PC-3 (cell line): ENCODE measurements around the gene COL27A1. TPM values are rescaled to one million over a fixed set of nuclear protein-coding genes. Genes with fewer than 3 reads are reported as not detected.
"Not testable (repeated sequence)": the region's sequence is repeated elsewhere in the genome, so short reads cannot be mapped to it uniquely, and the experiment has no call there.

Experiments
- ATAC-seq: fragments of 200-7000 bp; cut with Tn5 transposase; 2 replicates; pipeline ENCODE4 v1.9.1; 2020; ENCODE audit warnings: mild to moderate bottlenecking, moderate library complexity
- BruUV-seq: library from RNA; stranded (reverse); fragments of 400-500 nt; replicated peaks from 2 replicates; lab custom pipeline; 2021; lab: Mats Ljungman, UMichigan
- CTCF ChIA-PET: fragments of 300-600 bp; sonication (Branson Sonifier 250); formaldehyde crosslinking; loops from one replicate; lab custom pipeline; 2022; ENCODE audit warnings: antibody characterized with exemption; lab: Charles Lee
- POLR2A ChIA-PET: fragments of 300-600 bp; sonication (Branson Sonifier 250); formaldehyde crosslinking; loops from one replicate; lab custom pipeline; 2022; ENCODE audit warnings: antibody characterized with exemption; ENCODE audit not compliant: unreplicated experiment; lab: Charles Lee
- DNase-seq: peaks from one replicate; pipeline ENCODE4 v3.0.0-alpha.2; 2015
- H2AFZ ChIP-seq: fragments of 300-600 bp; sonication (generic); 2 replicates; pipeline ENCODE4 v1.6.0; 2016; ENCODE audit warnings: antibody characterized with exemption, low read length
- H3F3A ChIP-seq: fragments of 300-600 bp; sonication (generic); one replicate; pipeline ENCODE4 v1.6.0; 2017; ENCODE audit warnings: antibody characterized with exemption, low read length, control low read depth, mild to moderate bottlenecking; ENCODE audit not compliant: unreplicated experiment
- H3K27ac ChIP-seq: fragments of 300-600 bp; sonication (generic); 2 replicates; pipeline ENCODE4 v1.5.1; 2016; ENCODE audit warnings: mild to moderate bottlenecking, low read length
- H3K27me3 ChIP-seq: fragments of 300-600 bp; sonication (generic); 2 replicates; pipeline ENCODE4 v1.6.1; 2016; ENCODE audit warnings: low read length, mixed read lengths
- H3K36me3 ChIP-seq: fragments of 300-600 bp; sonication (generic); 2 replicates; pipeline ENCODE4 v1.6.1; 2016; ENCODE audit warnings: low read depth, mixed run types, low read length, mixed read lengths
- H3K4me1 ChIP-seq: fragments of 300-600 bp; sonication (generic); 2 replicates; pipeline ENCODE4 v1.5.1; 2016; ENCODE audit warnings: low read length; ENCODE audit not compliant: insufficient read depth
- H3K4me2 ChIP-seq: fragments of 300-600 bp; sonication (generic); 2 replicates; pipeline ENCODE4 v1.6.0; 2016; ENCODE audit warnings: low read length
- H3K4me3 ChIP-seq: fragments of 300-600 bp; sonication (generic); 2 replicates; pipeline ENCODE4 v1.5.1; 2016; ENCODE audit warnings: mild to moderate bottlenecking, low read length, mixed read lengths
- H3K79me2 ChIP-seq: fragments of 300-600 bp; sonication (generic); 2 replicates; pipeline ENCODE4 v1.6.1; 2017; ENCODE audit warnings: low read length, mixed read lengths
- H3K9ac ChIP-seq: fragments of 300-600 bp; sonication (generic); 2 replicates; pipeline ENCODE4 v1.6.0; 2016; ENCODE audit warnings: mild to moderate bottlenecking, low read length
- H3K9me2 ChIP-seq: fragments of 300-600 bp; sonication (generic); replicated peaks from 2 replicates; pipeline ENCODE4 v1.6.1; 2016; ENCODE audit warnings: mixed run types, low read length, mixed read lengths
- H3K9me3 ChIP-seq: fragments of 300-600 bp; sonication (generic); 2 replicates; pipeline ENCODE4 v1.6.1; 2016; ENCODE audit warnings: low read length, mixed read lengths
- H4K20me1 ChIP-seq: fragments of 300-600 bp; sonication (generic); 2 replicates; pipeline ENCODE4 v1.6.1; 2016; ENCODE audit warnings: low read length, mixed read lengths
- CTCF ChIP-seq: fragments of 300-600 bp; sonication (generic); conservative IDR thresholded peaks from 2 replicates; pipeline ENCODE4 v1.5.1; 2017; ENCODE audit warnings: antibody characterized with exemption, low read depth, mild to moderate bottlenecking, low read length
- EZH2 ChIP-seq: fragments of 300-600 bp; sonication (generic); IDR thresholded peaks from one replicate; pipeline ENCODE4 v1.6.1; 2017; ENCODE audit warnings: antibody characterized with exemption, mild to moderate bottlenecking, low read length; ENCODE audit not compliant: unreplicated experiment
- EZH2phosphoT487 ChIP-seq: fragments of 300-600 bp; sonication (generic); IDR thresholded peaks from 2 replicates; pipeline ENCODE4 v1.6.1; 2018; ENCODE audit warnings: mild to moderate bottlenecking, antibody characterized with exemption, low read length, borderline replicate concordance
- intact Hi-C: fragments of 100-400 bp; cut with micrococcal nuclease; formaldehyde crosslinking; loops from 2 replicates; pipeline ENCODE4 v1.9.0; 2023
- total RNA-seq: library from RNA; depleted of rRNA; stranded (reverse); fragments of >200 nt; gene quantifications from 2 replicates; pipeline ENCODE4 v1.2.3, GENCODE V29; 2014

Gene COL27A1
- total RNA-seq, 1 experiment from 2014 or later = 4.3 TPM

- Histone ChIP-seq H3K4me2 (no peak overlapping the region), H3K4me1 (no peaks in the 10 kb centered on the region), H3F3A (no peaks in the 10 kb centered on the region), H3K36me3 (no peaks in the 10 kb centered on the region), H2AFZ (no peak overlapping the region), H3K9me3 (no peaks in the 10 kb centered on the region), H3K4me3 (no peak overlapping the region), H3K27ac (no peak overlapping the region), H3K79me2 (no peaks in the 10 kb centered on the region), H3K27me3 (no peaks in the 10 kb centered on the region), H3K9me2 (no peaks in the 10 kb centered on the region), H4K20me1 (no peaks in the 10 kb centered on the region), H3K9ac (no peak overlapping the region)
- no TSS peak for BruUV-seq
- no peak for TF ChIP-seq CTCF
- no peak for TF ChIP-seq EZH2
- TF ChIP-seq EZH2phosphoT487 = no peak
- intact Hi-C loops = no loop called here
- ChIA-PET POLR2A (interaction anchor here (0.5 kb wide), 1 partner anchor 1995 kb away, joined by 3 read pairs; no protein-coding TSS in a partner anchor), CTCF (no interaction called here)
- ATAC-seq = no peak
- no peak for DNase-seq
Measured at GRCh38 chr9:114324492-114324891, 169.2 kb downstream of the COL27A1 start.

- H3F3A ChIP-seq, intact Hi-C loops, DNase-seq, H3K4me1 ChIP-seq, H3K9me3 ChIP-seq, H3K4me3 ChIP-seq, ATAC-seq, H3K79me2 ChIP-seq, H3K9ac ChIP-seq, H3K36me3 ChIP-seq, H3K27ac ChIP-seq, H3K4me2 ChIP-seq, CTCF ChIA-PET, H3K27me3 ChIP-seq, H3K9me2 ChIP-seq, BruUV-seq, H2AFZ ChIP-seq, H4K20me1 ChIP-seq: not testable (repeated sequence)
- POLR2A ChIA-PET = interaction anchor here (0.5 kb wide), 1 partner anchor 1994 kb away, joined by 3 read pairs; no protein-coding TSS in a partner anchor
Measured at GRCh38 chr9:114324965-114325364, 169.6 kb downstream of the COL27A1 start.

- ATAC-seq, CTCF ChIA-PET: not testable (repeated sequence)
Measured at GRCh38 chr9:114325684-114326254, 170.4 kb downstream of the COL27A1 start.

GRCh38 chr9:114327749-114328148 is 172.4 kb downstream of the COL27A1 start:
- Histone ChIP-seq H3K9me2 (no peaks in the 10 kb centered on the region), H3K27me3 (no peaks in the 10 kb centered on the region), H3K36me3 (no peaks in the 10 kb centered on the region), H3K4me3 (no peak overlapping the region), H4K20me1 (no peaks in the 10 kb centered on the region), H3K4me2 (no peak overlapping the region), H3K27ac (no peak overlapping the region), H3K4me1 (no peaks in the 10 kb centered on the region), H3F3A (no peaks in the 10 kb centered on the region), H3K9me3 (no peaks in the 10 kb centered on the region), H3K79me2 (no peaks in the 10 kb centered on the region), H2AFZ (no peak overlapping the region), H3K9ac (no peak overlapping the region)
- ChIA-PET CTCF (no interaction called here), POLR2A (no interaction called here)
- no peak for DNase-seq
- ATAC-seq = no peak
- TF ChIP-seq CTCF = no peak
- no peak for TF ChIP-seq EZH2phosphoT487
- no peak for TF ChIP-seq EZH2
- no TSS peak for BruUV-seq
- intact Hi-C loops = no loop called here

More at GRCh38 chr9:114325684-114326254, 170.4 kb downstream of the COL27A1 start:
- H3K9me2 ChIP-seq, H3F3A ChIP-seq, BruUV-seq, intact Hi-C loops, H3K27ac ChIP-seq, H3K9ac ChIP-seq, H3K4me1 ChIP-seq, H3K4me2 ChIP-seq, H4K20me1 ChIP-seq, H2AFZ ChIP-seq, H3K27me3 ChIP-seq, DNase-seq, POLR2A ChIA-PET, H3K9me3 ChIP-seq, H3K36me3 ChIP-seq, H3K79me2 ChIP-seq, H3K4me3 ChIP-seq: not testable (repeated sequence)

- H2AFZ ChIP-seq, H3K9me2 ChIP-seq, H4K20me1 ChIP-seq, H3K9ac ChIP-seq, H3K4me3 ChIP-seq, DNase-seq, H3K27ac ChIP-seq, CTCF ChIA-PET, H3K4me1 ChIP-seq, H3K36me3 ChIP-seq, BruUV-seq, H3K9me3 ChIP-seq, H3K79me2 ChIP-seq, ATAC-seq, H3K27me3 ChIP-seq, H3K4me2 ChIP-seq, intact Hi-C loops, POLR2A ChIA-PET, H3F3A ChIP-seq: not testable (repeated sequence)
Measured at GRCh38 chr9:114328357-114328820, 173.1 kb downstream of the COL27A1 start.
